Sigmoid colon (tissue), 3 donors: ENCODE results near the gene MRO.

Experiments
- CTCF ChIP-seq, 4 experiments: fragments of 450-650 bp in 3 of 4; fragments of 200-600 bp in 1 of 4; IDR thresholded peaks; one replicate each; pipeline ENCODE4 v1.5.1; 2016 to 2019; ENCODE audit warnings: antibody characterized with exemption in 4 of 4, mild to moderate bottlenecking in 3 of 4, moderate library complexity in 2 of 4
- POLR2A ChIP-seq, 2 donors: fragments of 450-650 bp; IDR thresholded peaks; one replicate each; pipeline ENCODE4 v1.6.1; 2016; ENCODE audit warnings: antibody characterized with exemption in 2 of 2, mild to moderate bottlenecking in 2 of 2, moderate library complexity in 2 of 2

- TF ChIP-seq POLR2A (IDR thresholded peaks at IDR 0.05), result no peak
- no peak for TF ChIP-seq CTCF (IDR thresholded peaks at IDR 0.05)
These were observed 44.1 kb downstream of the MRO start for GRCh38 chr18:50775726-50776125.
